Uterus (tissue), 4 donors: ENCODE measurements around the gene CLTC. TPM values are rescaled to one million over a fixed set of nuclear protein-coding genes. Genes with fewer than 3 reads are reported as not detected.

Experiments used
- DNase-seq, 2 donors: peaks; one replicate each; pipeline ENCODE4 v3.0.0-alpha.2; 2019 to 2020
- H3K27ac ChIP-seq, 2 donors: fragments of 200-600 bp; sonication (generic); 1 replicate in 1 of 2; 2 replicates in 1 of 2; pipeline ENCODE4 v1.5.1; 2016 to 2018
- H3K27me3 ChIP-seq, 2 donors: fragments of 200-600 bp; sonication (generic); one replicate each; pipeline ENCODE4 v1.5.1; 2018 to 2019; ENCODE audit warnings: control low read depth in 1 of 2
- H3K36me3 ChIP-seq, 2 donors: fragments of 200-600 bp; sonication (generic); one replicate each; pipeline ENCODE4 v1.5.1; 2019; ENCODE audit warnings: control low read depth in 1 of 2
- H3K4me1 ChIP-seq, 2 donors: fragments of 200-600 bp; sonication (generic); one replicate each; pipeline ENCODE4 v1.5.1; 2018 to 2019; ENCODE audit warnings: control low read depth in 1 of 2
- H3K4me3 ChIP-seq, 2 donors: fragments of 200-600 bp; sonication (generic); 1 replicate in 1 of 2; 2 replicates in 1 of 2; pipeline ENCODE4 v1.5.1; 2018 to 2019; ENCODE audit warnings: mild to moderate bottlenecking in 1 of 2
- H3K9me3 ChIP-seq, 2 donors: fragments of 200-600 bp; sonication (generic); one replicate each; pipeline ENCODE4 v1.5.1; 2019; ENCODE audit warnings: control low read depth in 1 of 2
- POLR2A ChIP-seq, 2 donors: fragments of 450-650 bp; IDR thresholded peaks; one replicate each; pipeline ENCODE4 v1.6.1; 2016; ENCODE audit warnings: antibody characterized with exemption in 2 of 2, mild to moderate bottlenecking in 1 of 2, moderate library complexity in 1 of 2
- intact Hi-C: fragments of 100-400 bp; cut with DNase I; formaldehyde crosslinking; loops from one replicate; pipeline ENCODE4 v1.15.1; 2023; ENCODE audit warnings: low total_unique reads
- total RNA-seq, 4 donors: library from RNA; depleted of rRNA in 3 of 4; stranded (reverse); fragments of >200 nt in 3 of 4; gene quantifications; one replicate each; pipeline versions ENCODE4 v1.1.0 to v1.2.4, GENCODE V29; 2014 to 2023
- TF ChIP-seq, protein P1 (sequence below), 4 experiments: fragments of 200-600 bp in 2 of 4; fragments of 450-650 bp in 2 of 4; sonication (generic) in 2 of 4; IDR thresholded peaks; one replicate each; pipeline ENCODE4 v1.5.1; 2016 to 2019; ENCODE audit warnings: antibody characterized with exemption in 4 of 4, mild to moderate bottlenecking in 2 of 4, moderate library complexity in 1 of 4
- donor health status: DM: yes; HTN: yes; CAD: no.

The CLTC gene
- total RNA-seq, 4 donors from 2014 or later: 89.7 to 463 (median 245) TPM

DNA sequence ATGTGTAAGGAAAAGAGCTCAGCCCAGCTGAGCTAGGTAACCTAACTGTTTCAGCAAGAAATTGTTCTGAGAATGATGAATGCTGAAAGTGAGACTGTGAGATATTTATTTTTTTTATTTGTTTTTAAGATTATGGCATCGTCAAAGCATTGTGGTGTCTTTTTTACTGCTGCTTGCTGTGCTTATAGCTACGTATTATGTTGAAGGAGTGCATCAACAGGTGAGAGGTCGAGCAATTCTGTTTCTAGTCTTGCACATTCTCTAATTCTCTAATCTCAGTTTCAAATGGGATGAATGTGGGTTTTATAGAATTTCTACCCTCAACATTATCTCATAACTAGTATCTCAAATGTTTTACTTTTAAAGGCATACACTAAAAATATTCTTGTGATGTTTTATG lies 117.6 kb downstream of the CLTC start:
- no peaks in the 10 kb centered on the region for H3K4me1 ChIP-seq
- DNase-seq: no peak
- no peak overlapping the region for H3K4me3 ChIP-seq
- H3K36me3 ChIP-seq: no peaks in the 10 kb centered on the region
- no peaks in the 10 kb centered on the region for H3K9me3 ChIP-seq
- TF ChIP-seq, protein P1, sequence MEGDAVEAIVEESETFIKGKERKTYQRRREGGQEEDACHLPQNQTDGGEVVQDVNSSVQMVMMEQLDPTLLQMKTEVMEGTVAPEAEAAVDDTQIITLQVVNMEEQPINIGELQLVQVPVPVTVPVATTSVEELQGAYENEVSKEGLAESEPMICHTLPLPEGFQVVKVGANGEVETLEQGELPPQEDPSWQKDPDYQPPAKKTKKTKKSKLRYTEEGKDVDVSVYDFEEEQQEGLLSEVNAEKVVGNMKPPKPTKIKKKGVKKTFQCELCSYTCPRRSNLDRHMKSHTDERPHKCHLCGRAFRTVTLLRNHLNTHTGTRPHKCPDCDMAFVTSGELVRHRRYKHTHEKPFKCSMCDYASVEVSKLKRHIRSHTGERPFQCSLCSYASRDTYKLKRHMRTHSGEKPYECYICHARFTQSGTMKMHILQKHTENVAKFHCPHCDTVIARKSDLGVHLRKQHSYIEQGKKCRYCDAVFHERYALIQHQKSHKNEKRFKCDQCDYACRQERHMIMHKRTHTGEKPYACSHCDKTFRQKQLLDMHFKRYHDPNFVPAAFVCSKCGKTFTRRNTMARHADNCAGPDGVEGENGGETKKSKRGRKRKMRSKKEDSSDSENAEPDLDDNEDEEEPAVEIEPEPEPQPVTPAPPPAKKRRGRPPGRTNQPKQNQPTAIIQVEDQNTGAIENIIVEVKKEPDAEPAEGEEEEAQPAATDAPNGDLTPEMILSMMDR (IDR thresholded peaks at IDR 0.05): no peak
- TF ChIP-seq POLR2A (IDR thresholded peaks at IDR 0.05): no peak
- H3K27me3 ChIP-seq: no peaks in the 10 kb centered on the region
- H3K27ac ChIP-seq: no peak overlapping the region
- intact Hi-C loops: no loop called here

DNA sequence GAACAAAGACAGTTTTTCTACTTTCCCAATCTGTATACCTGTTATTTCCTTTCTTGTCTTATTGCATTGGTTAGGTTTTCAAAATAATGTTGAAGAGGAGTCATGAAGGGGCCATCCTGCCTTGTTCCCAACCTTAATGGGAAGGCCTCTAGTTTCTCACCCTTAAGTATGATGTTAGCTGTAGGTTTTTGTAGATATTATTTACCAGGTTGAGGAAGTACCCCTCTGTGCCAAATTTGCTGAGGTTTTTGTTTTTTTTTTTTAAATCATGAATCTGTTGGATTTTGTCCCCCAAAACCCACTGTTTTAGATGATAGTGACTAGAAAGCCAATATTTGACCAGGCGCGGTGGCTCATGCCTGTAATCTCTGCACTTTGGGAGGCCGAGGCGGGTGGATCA lies 124.1 kb downstream of the CLTC start:
- no peak for TF ChIP-seq POLR2A (IDR thresholded peaks at IDR 0.05)
- TF ChIP-seq, protein P1 (IDR thresholded peaks at IDR 0.05): no peak
- H3K4me1 ChIP-seq: no peaks in the 10 kb centered on the region
- H3K36me3 ChIP-seq: no peaks in the 10 kb centered on the region
- no peak overlapping the region for H3K27ac ChIP-seq
- no peak overlapping the region for H3K4me3 ChIP-seq
- no peak for DNase-seq
- H3K27me3 ChIP-seq: no peaks in the 10 kb centered on the region
- H3K9me3 ChIP-seq: no peaks in the 10 kb centered on the region
- intact Hi-C loops: no loop called here

DNA sequence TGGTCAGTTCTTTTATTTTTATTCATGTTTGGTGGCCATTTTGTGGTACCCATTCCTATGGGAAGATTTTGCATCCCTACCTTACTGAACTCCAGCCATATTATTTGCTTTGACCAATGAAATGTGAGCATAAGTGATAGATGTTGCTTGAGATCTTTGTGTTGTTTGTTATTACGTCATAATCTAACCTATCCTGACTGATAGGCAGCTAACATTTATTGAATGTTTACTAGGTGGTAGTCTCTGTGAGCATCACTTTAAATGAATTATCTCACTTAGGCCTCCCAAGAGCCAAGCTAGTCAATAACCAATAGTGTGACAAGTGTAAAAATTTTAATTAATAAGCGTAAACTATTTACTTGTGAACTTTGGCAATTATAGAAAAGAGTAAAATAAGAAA lies 125.3 kb downstream of the CLTC start:
- no peaks in the 10 kb centered on the region for H3K36me3 ChIP-seq
- no peak overlapping the region for H3K27ac ChIP-seq
- no peak for TF ChIP-seq POLR2A (IDR thresholded peaks at IDR 0.05)
- TF ChIP-seq, protein P1 (IDR thresholded peaks at IDR 0.05): no peak
- no peak for DNase-seq
- H3K9me3 ChIP-seq: no peaks in the 10 kb centered on the region
- H3K27me3 ChIP-seq: no peaks in the 10 kb centered on the region
- H3K4me1 ChIP-seq: no peaks in the 10 kb centered on the region
- H3K4me3 ChIP-seq: no peak overlapping the region
- intact Hi-C loops: no loop called here

Other genes with a start within 250 kb of the CLTC start
- 100 to 1,000 TPM in 1 of 4 donors, 10 to 100 TPM in 3; 15.0 to 113 (median 29.8) TPM for gene DHX40, start 54.3 kb upstream of the CLTC start, total RNA-seq
- gene PTRH2, start 87.5 kb downstream of the CLTC start, total RNA-seq: 10 to 100 TPM; 13.2 to 31.8 (median 24.3) TPM
- 100 to 1,000 TPM in 3 of 4 donors, 10 to 100 TPM in 1; 92.7 to 251 (median 150) TPM for gene VMP1, start 87.8 kb downstream of the CLTC start, total RNA-seq